ENCODE data around the gene SERINC4. TPM values are rescaled to one million over a fixed set of nuclear protein-coding genes. Genes with fewer than 3 reads are reported as not detected.
"Not testable (repeated sequence)": the region's sequence is repeated elsewhere in the genome, so short reads cannot be mapped to it uniquely, and the experiment has no call there.

The SERINC4 gene
- total RNA-seq, result 0.23 and 0.35 TPM in 2 replicates
- long read RNA-seq, partial matches to known transcripts, result 0 of 1 reads
- long read RNA-seq, other reads (novel, unspliced or antisense), result 1 of 1 reads

GRCh38 chr15:43799945-43800285 lies at the start of gene SERINC4:
Gene SERINC4, minus strand, starts transcription at chr15:43800220. Its CDS starts 234 bp downstream, at chr15:43799986.
- Mint-ChIP-seq H3K27ac (ENCODE audit: unreplicated experiment) (peak within 1 kb of the TSS; percentile 97), H3K4me1 (peaks cover 37% of the 10 kb centered on the region), H3K36me3 (ENCODE audit: low read depth) (peaks cover 25% of the 10 kb centered on the region), H3K27me3 (ENCODE audit: low read depth) (no peaks in the 10 kb centered on the region), H3K4me3 (peak within 1 kb of the TSS; percentile 95), H3K9me3 (no peaks in the 10 kb centered on the region)
- DNase-seq (ENCODE audit: low read depth, low spot score), result no peak
- no peak for TF ChIP-seq CTCF (conservative IDR thresholded peaks at IDR 0.05)

GRCh38 chr15:43845421-43845820 lies 45.4 kb upstream of the SERINC4 start:
- no peaks in the 10 kb centered on the region for H3K9me3 Mint-ChIP-seq
- DNase-seq (ENCODE audit: low read depth, low spot score), result no peak

GRCh38 chr15:43832485-43832884 lies 32.5 kb upstream of the SERINC4 start:
- H3K4me1 Mint-ChIP-seq, result peaks cover 24% of the 10 kb centered on the region
- not testable (repeated sequence) for H3K27me3 Mint-ChIP-seq (ENCODE audit: low read depth); DNase-seq (ENCODE audit: low read depth, low spot score); H3K4me3 Mint-ChIP-seq; H3K36me3 Mint-ChIP-seq (ENCODE audit: low read depth); H3K9me3 Mint-ChIP-seq; H3K27ac Mint-ChIP-seq (ENCODE audit: unreplicated experiment)

More at GRCh38 chr15:43845421-43845820, 45.4 kb upstream of the SERINC4 start:
- no peaks in the 10 kb centered on the region for H3K4me1 Mint-ChIP-seq
- no peaks in the 10 kb centered on the region for H3K27me3 Mint-ChIP-seq (ENCODE audit: low read depth)
- H3K36me3 Mint-ChIP-seq (ENCODE audit: low read depth), result peaks cover 7% of the 10 kb centered on the region
- no peak overlapping the region for H3K4me3 Mint-ChIP-seq
- no peak for TF ChIP-seq CTCF (conservative IDR thresholded peaks at IDR 0.05)
- H3K27ac Mint-ChIP-seq (ENCODE audit: unreplicated experiment), result no peak overlapping the region

GRCh38 chr15:43831519-43832052 lies 31.6 kb upstream of the SERINC4 start:
- not testable (repeated sequence) for DNase-seq (ENCODE audit: low read depth, low spot score); H3K36me3 Mint-ChIP-seq (ENCODE audit: low read depth); H3K27ac Mint-ChIP-seq (ENCODE audit: unreplicated experiment); H3K9me3 Mint-ChIP-seq; H3K27me3 Mint-ChIP-seq (ENCODE audit: low read depth)
- Mint-ChIP-seq H3K4me1 (peaks cover 32% of the 10 kb centered on the region), H3K4me3 (peak overlapping the region; percentile 45)

GRCh38 chr15:43830691-43831275 lies 30.8 kb upstream of the SERINC4 start:
- peaks cover 32% of the 10 kb centered on the region for H3K4me1 Mint-ChIP-seq
- not testable (repeated sequence) for H3K9me3 Mint-ChIP-seq; DNase-seq (ENCODE audit: low read depth, low spot score); H3K27ac Mint-ChIP-seq (ENCODE audit: unreplicated experiment); H3K36me3 Mint-ChIP-seq (ENCODE audit: low read depth); H3K27me3 Mint-ChIP-seq (ENCODE audit: low read depth); H3K4me3 Mint-ChIP-seq

GRCh38 chr15:43829951-43830540 lies 30.0 kb upstream of the SERINC4 start:
- not testable (repeated sequence) for H3K9me3 Mint-ChIP-seq

GRCh38 chr15:43828061-43828657 lies 28.1 kb upstream of the SERINC4 start:
- Mint-ChIP-seq H3K27me3 (ENCODE audit: low read depth) (no peaks in the 10 kb centered on the region), H3K27ac (ENCODE audit: unreplicated experiment) (no peak overlapping the region), H3K36me3 (ENCODE audit: low read depth) (peaks cover 11% of the 10 kb centered on the region), H3K9me3 (peaks cover 5% of the 10 kb centered on the region), H3K4me3 (peak overlapping the region; percentile 96), H3K4me1 (peaks cover 43% of the 10 kb centered on the region)
- TF ChIP-seq CTCF (conservative IDR thresholded peaks at IDR 0.05), result no peak
- DNase-seq (ENCODE audit: low read depth, low spot score), result no peak

More at GRCh38 chr15:43829951-43830540, 30.0 kb upstream of the SERINC4 start:
- H3K4me3 Mint-ChIP-seq, result peak overlapping the region; percentile 41
- peaks cover 32% of the 10 kb centered on the region for H3K4me1 Mint-ChIP-seq
- H3K27ac Mint-ChIP-seq (ENCODE audit: unreplicated experiment); H3K36me3 Mint-ChIP-seq (ENCODE audit: low read depth); DNase-seq (ENCODE audit: low read depth, low spot score); H3K27me3 Mint-ChIP-seq (ENCODE audit: low read depth): not testable (repeated sequence)
